Keratinocyte (primary cell): ENCODE results near the gene CLINT1. TPM values are rescaled to one million over a fixed set of nuclear protein-coding genes. Genes with fewer than 3 reads are reported as not detected.
"Not testable (repeated sequence)": the region's sequence is repeated elsewhere in the genome, so short reads cannot be mapped to it uniquely, and the experiment has no call there.

ENCODE experiments used
- DNase-seq: peaks from one replicate; pipeline ENCODE4 v3.0.0-alpha.2; 2011; ENCODE audit warnings: low read depth, missing footprints, low spot score
- FAIRE-seq: peaks from 2 replicates; lab custom pipeline; 2011; peaks lifted over from hg19 to GRCh38; lab: Jason Lieb, UNC
- H2AFZ ChIP-seq: 2 replicates; pipeline ENCODE4 v1.6.0; 2012; ENCODE audit warnings: low read length, control low read depth, inconsistent platforms; ENCODE audit not compliant: control insufficient read depth
- H3K27ac ChIP-seq: 2 replicates; pipeline ENCODE4 v1.5.1; 2011; ENCODE audit warnings: low read length; ENCODE audit not compliant: control insufficient read depth, insufficient read depth
- H3K27me3 ChIP-seq: 3 replicates; pipeline ENCODE4 v1.6.0; 2011; ENCODE audit warnings: low read length; ENCODE audit not compliant: control insufficient read depth, insufficient read depth; ENCODE audit errors: extremely low read depth
- H3K36me3 ChIP-seq, 2 experiments: 2 replicates in 1 of 2; 3 replicates in 1 of 2; pipeline ENCODE4 v1.5.1; 2011; ENCODE audit warnings: low read length in 2 of 2, mild to moderate bottlenecking in 1 of 2; ENCODE audit not compliant: control insufficient read depth in 2 of 2, insufficient read depth in 2 of 2; ENCODE audit errors: extremely low read depth in 1 of 2
- H3K4me1 ChIP-seq: 3 replicates; pipeline ENCODE4 v1.5.1; 2011; ENCODE audit warnings: low read length; ENCODE audit not compliant: control insufficient read depth, insufficient read depth; ENCODE audit errors: extremely low read depth
- H3K4me2 ChIP-seq: 3 replicates; pipeline ENCODE4 v1.6.0; 2011; ENCODE audit warnings: low read depth, low read length; ENCODE audit not compliant: control insufficient read depth, insufficient read depth; ENCODE audit errors: extremely low read depth
- H3K4me3 ChIP-seq, 3 experiments: fragments of 200-600 bp in 1 of 3; sonication (generic) in 1 of 3; 2 replicates in 2 of 3; 3 replicates in 1 of 3; pipeline ENCODE4 v1.5.1; 2011 to 2016; ENCODE audit warnings: low read length in 3 of 3, mild to moderate bottlenecking in 3 of 3, control low read depth in 2 of 3, inconsistent platforms in 1 of 3, low read depth in 1 of 3, mixed read lengths in 1 of 3, mixed run types in 1 of 3, moderate library complexity in 1 of 3; ENCODE audit not compliant: control insufficient read depth in 2 of 3, insufficient read depth in 2 of 3; ENCODE audit errors: extremely low read depth in 1 of 3
- H3K79me2 ChIP-seq: 2 replicates; pipeline ENCODE4 v1.6.0; 2012; ENCODE audit warnings: low read length; ENCODE audit not compliant: control insufficient read depth, insufficient read depth
- H3K9ac ChIP-seq: 3 replicates; pipeline ENCODE4 v1.6.0; 2011; ENCODE audit warnings: low read length; ENCODE audit not compliant: control insufficient read depth, insufficient read depth; ENCODE audit errors: extremely low read depth
- H3K9me1 ChIP-seq: 3 replicates; pipeline ENCODE4 v1.6.0; 2011; ENCODE audit warnings: low read length; ENCODE audit not compliant: control insufficient read depth, insufficient read depth; ENCODE audit errors: extremely low read depth
- H3K9me3 ChIP-seq: 2 replicates; pipeline ENCODE4 v1.5.1; 2012; ENCODE audit warnings: low read depth, low read length; ENCODE audit not compliant: control insufficient read depth
- H4K20me1 ChIP-seq: 3 replicates; pipeline ENCODE4 v1.6.0; 2011; ENCODE audit warnings: low read length; ENCODE audit not compliant: control insufficient read depth, insufficient read depth; ENCODE audit errors: extremely low read depth
- EZH2 ChIP-seq: IDR thresholded peaks from one replicate; pipeline ENCODE4 v1.6.1; 2012; ENCODE audit warnings: inconsistent platforms, mild to moderate bottlenecking, low read length, moderate library complexity
- dilution Hi-C: fragments of 300-500 bp; cut with MboI; formaldehyde crosslinking; loops from one replicate; pipeline ENCODE4 v1.7.0; 2020; ENCODE audit warnings: low sequenced_read_pairs; ENCODE audit not compliant: extremely low pct_ligation_motif_present
- polyA plus RNA-seq, 5 experiments: library from polyadenylated mRNA; depleted of rRNA in 3 of 5; stranded (reverse) in 3 of 5; stranded (forward) in 1 of 5; unstranded in 1 of 5; fragments of >200 nt; gene quantifications; 1 replicate in 1 of 5; 2 replicates in 3 of 5; 3 replicates in 1 of 5; pipeline versions ENCODE4 v1.2.1 to v1.2.3, GENCODE V29; 2011 to 2012; ENCODE audit warnings: missing spikeins in 2 of 5, low read depth in 1 of 5, low replicate concordance in 1 of 5
- TF ChIP-seq, protein P1 (sequence below), 3 experiments: IDR thresholded peaks in 1 of 3; conservative IDR thresholded peaks in 1 of 3; optimal IDR thresholded peaks in 1 of 3; 2 replicates in 2 of 3; 3 replicates in 1 of 3; pipeline versions ENCODE3 to v1.5.1; 2011; ENCODE audit warnings: low read length in 3 of 3, mild to moderate bottlenecking in 3 of 3, moderate library complexity in 2 of 3, control low read depth in 1 of 3, inconsistent platforms in 1 of 3; ENCODE audit not compliant: insufficient read depth in 2 of 3; ENCODE audit errors: extremely low read depth in 1 of 3

Gene CLINT1
- polyA plus RNA-seq, 1 donor (not counting 4 experiments of a cell fraction or from before 2014, with no cell fraction given): 112 TPM

DNA sequence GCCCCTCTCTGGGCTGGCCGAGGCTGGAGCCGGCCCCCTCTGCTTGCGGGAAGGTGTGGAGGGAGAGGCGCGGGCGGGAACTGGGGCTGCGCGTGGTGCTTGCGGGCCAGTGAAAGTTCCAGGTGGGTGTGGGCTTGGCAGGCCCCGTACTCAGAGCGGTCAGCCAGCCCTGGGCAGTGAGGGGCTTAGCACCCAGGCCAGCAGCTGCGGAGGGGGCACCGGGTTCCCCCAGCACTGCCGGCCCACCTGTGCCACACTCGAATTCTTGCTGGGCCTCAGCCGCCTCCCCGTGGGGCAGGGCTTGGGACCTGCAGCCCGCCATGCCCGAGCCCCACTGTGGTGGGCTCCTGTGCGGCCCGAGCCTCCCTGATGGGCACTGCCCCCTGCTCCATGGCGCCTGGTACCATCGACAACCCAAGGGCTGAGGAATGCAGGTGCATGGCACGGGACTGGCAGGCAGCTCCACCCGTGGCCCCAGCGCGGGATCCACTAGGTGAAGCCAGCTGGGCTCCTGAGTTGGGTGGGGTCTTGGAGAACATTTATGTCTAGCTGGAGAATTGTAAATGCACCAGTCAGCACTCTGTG is 27.9 kb upstream of the CLINT1 start:
- Histone ChIP-seq H4K20me1 (no peaks in the 10 kb centered on the region), H3K27me3 (no peaks in the 10 kb centered on the region), H3K9me3 (no peaks in the 10 kb centered on the region), H3K79me2 (no peaks in the 10 kb centered on the region), H3K27ac (no peak overlapping the region), H3K36me3 (no peaks in the 10 kb centered on the region), H2AFZ (no peak overlapping the region), H3K9ac (no peak overlapping the region), H3K4me1 (no peaks in the 10 kb centered on the region), H3K9me1 (no peaks in the 10 kb centered on the region), H3K4me2 (no peak overlapping the region), H3K4me3 (no peak overlapping the region)
- TF ChIP-seq, protein P1, sequence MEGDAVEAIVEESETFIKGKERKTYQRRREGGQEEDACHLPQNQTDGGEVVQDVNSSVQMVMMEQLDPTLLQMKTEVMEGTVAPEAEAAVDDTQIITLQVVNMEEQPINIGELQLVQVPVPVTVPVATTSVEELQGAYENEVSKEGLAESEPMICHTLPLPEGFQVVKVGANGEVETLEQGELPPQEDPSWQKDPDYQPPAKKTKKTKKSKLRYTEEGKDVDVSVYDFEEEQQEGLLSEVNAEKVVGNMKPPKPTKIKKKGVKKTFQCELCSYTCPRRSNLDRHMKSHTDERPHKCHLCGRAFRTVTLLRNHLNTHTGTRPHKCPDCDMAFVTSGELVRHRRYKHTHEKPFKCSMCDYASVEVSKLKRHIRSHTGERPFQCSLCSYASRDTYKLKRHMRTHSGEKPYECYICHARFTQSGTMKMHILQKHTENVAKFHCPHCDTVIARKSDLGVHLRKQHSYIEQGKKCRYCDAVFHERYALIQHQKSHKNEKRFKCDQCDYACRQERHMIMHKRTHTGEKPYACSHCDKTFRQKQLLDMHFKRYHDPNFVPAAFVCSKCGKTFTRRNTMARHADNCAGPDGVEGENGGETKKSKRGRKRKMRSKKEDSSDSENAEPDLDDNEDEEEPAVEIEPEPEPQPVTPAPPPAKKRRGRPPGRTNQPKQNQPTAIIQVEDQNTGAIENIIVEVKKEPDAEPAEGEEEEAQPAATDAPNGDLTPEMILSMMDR (optimal IDR thresholded peaks at IDR 0.05 in 1 of 3, IDR thresholded peaks at IDR 0.05 in 1 of 3, conservative IDR thresholded peaks at IDR 0.05 in 1 of 3; ENCODE audit: extremely low read depth in 1 of 3, insufficient read depth in 2 of 3, low read length in 3 of 3): no peak
- TF ChIP-seq EZH2: no peak
- dilution Hi-C loops: no loop called here
- FAIRE-seq (no peak), DNase-seq (no peak)

DNA sequence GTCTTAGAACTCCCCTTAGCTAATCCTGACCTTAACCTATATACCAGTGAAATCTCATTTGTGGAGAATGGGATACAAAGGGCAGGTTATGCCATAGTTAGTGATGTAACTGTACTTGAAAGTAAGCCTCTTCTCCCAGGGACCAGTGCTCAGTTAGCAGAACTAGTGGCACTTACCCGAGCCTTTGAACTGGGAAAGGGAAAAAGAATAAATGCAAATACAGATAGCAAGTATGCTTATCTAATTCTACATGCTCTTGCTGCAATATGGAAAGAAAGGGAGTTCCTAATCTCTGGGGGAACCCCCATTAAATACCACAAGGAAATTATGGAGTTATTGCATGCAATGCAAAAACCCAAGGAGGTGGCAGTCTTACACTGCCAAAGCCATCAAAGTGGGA is 26.1 kb upstream of the CLINT1 start:
- H3K36me3 ChIP-seq, H4K20me1 ChIP-seq, FAIRE-seq, H3K9me1 ChIP-seq, H2AFZ ChIP-seq, DNase-seq, dilution Hi-C loops, H3K4me2 ChIP-seq, H3K4me3 ChIP-seq, H3K4me1 ChIP-seq, H3K27ac ChIP-seq, H3K9me3 ChIP-seq, H3K9ac ChIP-seq, H3K27me3 ChIP-seq, H3K79me2 ChIP-seq: not testable (repeated sequence)

DNA sequence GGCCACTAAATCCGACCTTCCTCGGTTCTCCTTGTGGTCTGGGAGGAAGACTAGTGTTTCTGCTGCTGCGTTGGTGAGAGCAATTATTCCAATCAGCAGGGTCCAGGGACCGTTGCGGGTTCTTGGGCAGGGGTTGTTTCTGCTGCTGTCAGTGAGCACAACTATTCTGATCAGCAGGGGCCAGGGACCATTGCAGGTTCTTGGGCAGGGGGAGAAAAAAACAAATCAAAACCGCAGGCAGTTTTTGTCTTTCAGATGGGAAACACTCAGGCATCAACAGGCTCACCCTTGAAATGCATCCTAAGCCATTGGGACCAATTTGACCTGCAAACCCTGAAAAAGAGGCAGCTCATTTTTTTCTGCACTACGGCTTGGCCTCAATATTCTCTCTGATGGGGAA is 22.6 kb upstream of the CLINT1 start:
- H3K9ac ChIP-seq, H3K4me1 ChIP-seq, H3K36me3 ChIP-seq, dilution Hi-C loops, DNase-seq, H2AFZ ChIP-seq, H3K27me3 ChIP-seq, H3K79me2 ChIP-seq, H3K4me3 ChIP-seq, FAIRE-seq, H3K27ac ChIP-seq, H4K20me1 ChIP-seq, H3K9me3 ChIP-seq, H3K9me1 ChIP-seq, H3K4me2 ChIP-seq: not testable (repeated sequence)
